Lower lobe of right lung (tissue), 2 donors: Measurements from ENCODE around the gene SLC9A9. TPM values are rescaled to one million over a fixed set of nuclear protein-coding genes. Genes with fewer than 3 reads are reported as not detected.

ENCODE experiments used
- ATAC-seq, 2 donors: fragments of 200-7000 bp; cut with Tn5 transposase; one replicate each; pipeline ENCODE4 v1.9.1; 2020 to 2022; ENCODE audit warnings: mild to moderate bottlenecking in 2 of 2, moderate library complexity in 2 of 2
- DNase-seq: peaks from one replicate; pipeline ENCODE4 v3.0.0-alpha.2; 2020
- H3K27ac ChIP-seq: fragments of 200-600 bp; one replicate; pipeline ENCODE4 v1.8.0; 2022
- H3K27me3 ChIP-seq: fragments of 200-600 bp; one replicate; pipeline ENCODE4 v1.8.0; 2022; ENCODE audit warnings: low read depth
- H3K36me3 ChIP-seq: fragments of 200-600 bp; one replicate; pipeline ENCODE4 v1.8.0; 2022; ENCODE audit warnings: mild to moderate bottlenecking
- H3K4me1 ChIP-seq: fragments of 200-600 bp; one replicate; pipeline ENCODE4 v1.8.0; 2022
- H3K4me3 ChIP-seq: fragments of 200-600 bp; one replicate; pipeline ENCODE4 v1.8.0; 2022; ENCODE audit warnings: mild to moderate bottlenecking
- H3K9me3 ChIP-seq: fragments of 200-600 bp; one replicate; pipeline ENCODE4 v1.8.0; 2022
- intact Hi-C: fragments of 100-400 bp; cut with DNase I; formaldehyde crosslinking; loops from one replicate; pipeline ENCODE4 v1.11.0; 2022
- total RNA-seq: library from RNA; stranded (reverse); fragmentation: NEBNext Ultra II Directional; extraction: Animal tissue kit (Norgen Biotek cat#: 25700); gene quantifications from one replicate; pipeline ENCODE4 v1.2.1, GENCODE V29; 2021
- TF ChIP-seq, protein P1 (sequence below): fragments of 200-600 bp; IDR thresholded peaks from one replicate; pipeline ENCODE4 v1.8.0; 2022; ENCODE audit warnings: antibody characterized with exemption, mild to moderate bottlenecking
- donor health status: DM: no; HTN: yes; CAD: no; lungs with severe emphysema.

The SLC9A9 gene
- total RNA-seq, 1 donor from 2014 or later, result 15.6 TPM

DNA sequence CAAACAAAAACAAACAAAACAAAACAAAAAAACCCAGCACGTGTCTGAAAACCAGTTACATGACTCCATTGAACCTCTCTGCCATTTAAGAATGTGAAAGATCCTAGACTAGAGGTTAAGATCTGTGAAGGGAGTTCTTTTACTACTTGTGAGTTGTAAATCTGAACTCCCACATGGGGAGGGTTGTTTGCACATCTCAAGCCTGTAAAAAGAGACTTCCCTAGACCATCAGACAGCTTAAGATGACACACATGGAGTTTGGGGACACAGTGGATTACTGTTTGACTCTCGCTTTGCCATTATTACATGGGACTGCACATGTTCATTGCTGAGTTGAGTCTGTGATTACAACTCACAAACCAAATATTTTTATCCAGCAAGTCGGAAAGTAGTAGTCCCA is 171.5 kb downstream of the SLC9A9 start:
- peaks cover 5% of the 10 kb centered on the region for H3K4me1 ChIP-seq
- intact Hi-C loops, result no loop called here
- TF ChIP-seq, protein P1, sequence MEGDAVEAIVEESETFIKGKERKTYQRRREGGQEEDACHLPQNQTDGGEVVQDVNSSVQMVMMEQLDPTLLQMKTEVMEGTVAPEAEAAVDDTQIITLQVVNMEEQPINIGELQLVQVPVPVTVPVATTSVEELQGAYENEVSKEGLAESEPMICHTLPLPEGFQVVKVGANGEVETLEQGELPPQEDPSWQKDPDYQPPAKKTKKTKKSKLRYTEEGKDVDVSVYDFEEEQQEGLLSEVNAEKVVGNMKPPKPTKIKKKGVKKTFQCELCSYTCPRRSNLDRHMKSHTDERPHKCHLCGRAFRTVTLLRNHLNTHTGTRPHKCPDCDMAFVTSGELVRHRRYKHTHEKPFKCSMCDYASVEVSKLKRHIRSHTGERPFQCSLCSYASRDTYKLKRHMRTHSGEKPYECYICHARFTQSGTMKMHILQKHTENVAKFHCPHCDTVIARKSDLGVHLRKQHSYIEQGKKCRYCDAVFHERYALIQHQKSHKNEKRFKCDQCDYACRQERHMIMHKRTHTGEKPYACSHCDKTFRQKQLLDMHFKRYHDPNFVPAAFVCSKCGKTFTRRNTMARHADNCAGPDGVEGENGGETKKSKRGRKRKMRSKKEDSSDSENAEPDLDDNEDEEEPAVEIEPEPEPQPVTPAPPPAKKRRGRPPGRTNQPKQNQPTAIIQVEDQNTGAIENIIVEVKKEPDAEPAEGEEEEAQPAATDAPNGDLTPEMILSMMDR, result no peak
- ATAC-seq (no peak), DNase-seq (no peak)
- H3K36me3 ChIP-seq, result no peaks in the 10 kb centered on the region
- H3K4me3 ChIP-seq, result no peak overlapping the region
- H3K9me3 ChIP-seq, result no peaks in the 10 kb centered on the region
- H3K27ac ChIP-seq, result no peak overlapping the region
- no peaks in the 10 kb centered on the region for H3K27me3 ChIP-seq

DNA sequence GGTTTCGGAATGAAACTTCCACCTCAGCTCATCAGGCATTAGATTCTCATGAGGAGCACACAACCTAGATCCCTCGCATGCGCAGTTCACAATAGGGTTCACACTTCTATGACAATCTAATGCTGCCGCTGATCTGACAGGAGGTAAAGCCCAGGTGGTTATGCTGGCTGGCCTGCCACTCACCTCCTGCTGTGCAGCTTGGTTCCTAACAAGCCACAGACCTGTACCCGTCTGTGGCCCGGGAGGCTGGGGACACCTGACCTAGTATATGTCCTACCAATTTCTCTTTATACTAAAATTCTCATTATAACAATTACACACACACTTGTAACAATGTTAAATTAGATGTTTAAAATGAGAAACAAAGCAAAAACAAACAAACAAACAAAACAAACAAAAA is 172.2 kb downstream of the SLC9A9 start:
- intact Hi-C loops, result no loop called here

GRCh38 chr3:143674100-143674968 is 173.9 kb downstream of the SLC9A9 start:
- peak; percentile 71 for DNase-seq
- Histone ChIP-seq H3K9me3 (no peaks in the 10 kb centered on the region), H3K4me1 (peaks cover 5% of the 10 kb centered on the region), H3K27ac (no peak overlapping the region), H3K4me3 (no peak overlapping the region), H3K27me3 (no peaks in the 10 kb centered on the region), H3K36me3 (no peaks in the 10 kb centered on the region)
- intact Hi-C loops, result no loop called here
- TF ChIP-seq, protein P1, result peak; percentile 93
- peak; percentile 81 to 90 for ATAC-seq

More for the DNA sequence above, 172.2 kb downstream of the SLC9A9 start:
- DNase-seq, result no peak
- H3K36me3 ChIP-seq, result no peaks in the 10 kb centered on the region
- no peak for ATAC-seq
- H3K9me3 ChIP-seq, result no peaks in the 10 kb centered on the region
- peaks cover 5% of the 10 kb centered on the region for H3K4me1 ChIP-seq
- no peak overlapping the region for H3K4me3 ChIP-seq
- H3K27ac ChIP-seq, result no peak overlapping the region
- TF ChIP-seq, protein P1, result no peak
- H3K27me3 ChIP-seq, result no peaks in the 10 kb centered on the region

GRCh38 chr3:143672396-143673165 is 175.7 kb downstream of the SLC9A9 start:
- Histone ChIP-seq H3K36me3 (no peaks in the 10 kb centered on the region), H3K9me3 (no peaks in the 10 kb centered on the region), H3K4me1 (peaks cover 5% of the 10 kb centered on the region), H3K27me3 (no peaks in the 10 kb centered on the region), H3K27ac (no peak overlapping the region), H3K4me3 (no peak overlapping the region)
- TF ChIP-seq, protein P1, result no peak
- DNase-seq (no peak), ATAC-seq (no peak)
- intact Hi-C loops, result no loop called here

- intact Hi-C loops, result no loop called here
- Histone ChIP-seq H3K4me3 (no peak overlapping the region), H3K9me3 (no peaks in the 10 kb centered on the region), H3K27ac (no peak overlapping the region), H3K36me3 (no peaks in the 10 kb centered on the region), H3K27me3 (no peaks in the 10 kb centered on the region), H3K4me1 (peaks cover 5% of the 10 kb centered on the region)
- DNase-seq (no peak), ATAC-seq (no peak)
- TF ChIP-seq, protein P1, result no peak
Observed at GRCh38 chr3:143671626-143672025, 176.6 kb downstream of the SLC9A9 start.
